Stomach smooth muscle (tissue), 2 donors: ENCODE measurements around the gene GRID1.

Experiments used
- H3K27ac ChIP-seq: one replicate; pipeline ENCODE4 v1.7.0; 2013; ENCODE audit warnings: mild to moderate bottlenecking, low read length, inconsistent platforms
- H3K27me3 ChIP-seq, 2 donors: one replicate each; pipeline ENCODE4 v1.7.0; 2013; ENCODE audit warnings: low read length in 2 of 2; ENCODE audit not compliant: insufficient read depth in 2 of 2, control insufficient read depth in 1 of 2
- H3K36me3 ChIP-seq, 2 donors: one replicate each; pipeline ENCODE4 v1.7.0; 2013; ENCODE audit warnings: low read length in 2 of 2; ENCODE audit not compliant: control insufficient read depth in 2 of 2, insufficient read depth in 2 of 2
- H3K4me1 ChIP-seq: one replicate; pipeline ENCODE4 v1.7.0; 2013; ENCODE audit warnings: low read length; ENCODE audit not compliant: control insufficient read depth, insufficient read depth
- H3K4me3 ChIP-seq, 2 donors: one replicate each; pipeline ENCODE4 v1.7.0; 2013; ENCODE audit warnings: low read length in 2 of 2
- H3K9ac ChIP-seq, 2 donors: one replicate each; pipeline ENCODE4 v1.7.0; 2013; ENCODE audit warnings: low read length in 2 of 2, mild to moderate bottlenecking in 1 of 2
- H3K9me3 ChIP-seq, 2 donors: one replicate each; pipeline ENCODE4 v1.7.0; 2013; ENCODE audit warnings: low read length in 2 of 2; ENCODE audit not compliant: control insufficient read depth in 2 of 2
- donor health status: healthy.
- donor health status: Pancreatic carcinoma.

GRID1 gene

DNA sequence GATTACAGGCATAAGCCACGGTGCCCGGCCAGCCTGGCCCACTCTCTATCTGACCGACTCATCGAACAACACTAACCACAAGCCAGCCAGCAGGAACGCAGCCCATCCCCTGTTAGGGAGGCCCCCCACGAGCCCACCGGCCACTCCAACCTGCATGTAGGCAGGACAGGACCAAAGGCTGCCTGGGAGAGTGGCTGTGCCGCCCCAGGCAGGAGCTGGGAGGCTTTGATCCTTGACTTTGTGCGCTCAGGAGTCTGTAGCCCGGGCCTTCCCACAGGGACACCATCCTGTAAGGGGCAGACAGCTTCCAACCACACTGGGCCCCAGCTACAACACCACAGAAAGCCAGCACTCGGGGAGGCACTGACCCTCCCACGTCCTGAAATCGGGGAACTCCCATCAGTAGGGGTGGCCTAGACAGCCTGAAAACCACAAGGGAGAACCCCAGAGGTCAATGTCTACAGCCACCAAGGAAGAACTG is 29.4 kb downstream of the GRID1 start:
- H3K36me3 ChIP-seq = no peaks in the 10 kb centered on the region
- no peak overlapping the region for H3K9ac ChIP-seq
- H3K27ac ChIP-seq = no peak overlapping the region
- H3K4me3 ChIP-seq = no peak overlapping the region
- H3K4me1 ChIP-seq = no peaks in the 10 kb centered on the region
- no peaks in the 10 kb centered on the region for H3K9me3 ChIP-seq
- no peaks in the 10 kb centered on the region for H3K27me3 ChIP-seq

DNA sequence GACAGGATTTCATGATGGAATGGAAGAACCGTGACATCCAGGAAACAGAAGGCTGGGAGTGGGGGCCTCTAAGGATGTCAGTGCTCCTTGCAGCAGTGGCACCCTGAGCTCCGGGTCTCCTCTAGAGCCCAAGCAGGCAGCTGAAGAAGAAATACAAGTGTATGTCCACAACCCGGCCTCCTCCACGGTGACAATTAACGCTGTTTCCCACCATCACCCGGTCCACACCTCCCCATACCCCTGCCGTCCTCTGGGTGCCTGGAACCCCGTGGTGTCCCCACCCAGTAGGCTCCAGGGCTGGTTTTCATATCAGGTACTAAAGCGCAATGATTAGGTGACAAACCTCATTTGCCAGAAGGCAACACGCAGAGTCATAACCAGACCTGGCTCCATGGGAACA is 30.3 kb downstream of the GRID1 start:
- H3K27ac ChIP-seq = no peak overlapping the region
- H3K4me1 ChIP-seq = no peaks in the 10 kb centered on the region
- H3K27me3 ChIP-seq = no peaks in the 10 kb centered on the region
- H3K36me3 ChIP-seq = no peaks in the 10 kb centered on the region
- H3K9me3 ChIP-seq = no peaks in the 10 kb centered on the region
- no peak overlapping the region for H3K9ac ChIP-seq
- no peak overlapping the region for H3K4me3 ChIP-seq

DNA sequence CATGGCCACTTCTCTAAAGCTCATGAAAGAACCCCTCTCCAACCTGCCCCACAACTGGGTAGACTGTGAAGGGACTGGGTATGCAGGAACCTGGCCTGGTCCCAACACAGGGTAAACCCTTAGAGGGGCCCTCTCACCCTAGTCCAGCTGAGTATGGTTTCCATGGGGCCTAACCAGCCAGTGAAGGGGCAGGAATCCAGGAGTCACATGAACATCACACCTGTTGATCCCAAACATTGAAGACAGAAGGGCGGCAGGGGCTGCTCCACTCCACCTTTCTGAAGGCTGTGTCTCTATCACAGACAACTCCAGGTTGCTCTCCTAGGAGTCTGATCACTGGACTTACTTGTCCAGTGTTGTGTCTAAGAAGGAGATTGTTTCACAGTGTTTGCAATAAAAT is 30.8 kb downstream of the GRID1 start:
- H3K27ac ChIP-seq = no peak overlapping the region
- H3K36me3 ChIP-seq = no peaks in the 10 kb centered on the region
- H3K9me3 ChIP-seq = no peaks in the 10 kb centered on the region
- H3K4me1 ChIP-seq = no peaks in the 10 kb centered on the region
- H3K27me3 ChIP-seq = no peaks in the 10 kb centered on the region
- H3K4me3 ChIP-seq = no peak overlapping the region
- H3K9ac ChIP-seq = no peak overlapping the region

DNA sequence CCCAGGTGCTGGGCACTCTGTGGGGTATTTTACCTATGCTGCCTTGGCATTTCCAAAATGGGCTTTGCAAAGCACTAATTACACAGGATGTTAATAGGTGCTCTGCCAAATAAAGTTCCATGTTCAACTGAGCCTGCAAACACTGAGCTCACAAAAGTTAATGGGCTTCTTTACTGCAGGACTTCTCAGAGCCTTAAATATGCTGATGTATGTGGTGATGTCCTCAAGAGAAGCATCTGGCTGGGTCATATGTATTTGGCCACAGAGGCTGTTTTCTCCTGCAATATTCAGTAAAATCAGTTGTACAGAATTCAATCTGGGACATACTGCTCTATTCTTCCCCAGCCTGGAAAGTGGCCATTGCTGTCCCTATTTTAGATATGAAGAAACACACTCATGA is 31.3 kb downstream of the GRID1 start:
- no peak overlapping the region for H3K9ac ChIP-seq
- H3K27me3 ChIP-seq = no peaks in the 10 kb centered on the region
- no peak overlapping the region for H3K27ac ChIP-seq
- no peak overlapping the region for H3K4me3 ChIP-seq
- H3K4me1 ChIP-seq = no peaks in the 10 kb centered on the region
- no peaks in the 10 kb centered on the region for H3K36me3 ChIP-seq
- no peaks in the 10 kb centered on the region for H3K9me3 ChIP-seq

DNA sequence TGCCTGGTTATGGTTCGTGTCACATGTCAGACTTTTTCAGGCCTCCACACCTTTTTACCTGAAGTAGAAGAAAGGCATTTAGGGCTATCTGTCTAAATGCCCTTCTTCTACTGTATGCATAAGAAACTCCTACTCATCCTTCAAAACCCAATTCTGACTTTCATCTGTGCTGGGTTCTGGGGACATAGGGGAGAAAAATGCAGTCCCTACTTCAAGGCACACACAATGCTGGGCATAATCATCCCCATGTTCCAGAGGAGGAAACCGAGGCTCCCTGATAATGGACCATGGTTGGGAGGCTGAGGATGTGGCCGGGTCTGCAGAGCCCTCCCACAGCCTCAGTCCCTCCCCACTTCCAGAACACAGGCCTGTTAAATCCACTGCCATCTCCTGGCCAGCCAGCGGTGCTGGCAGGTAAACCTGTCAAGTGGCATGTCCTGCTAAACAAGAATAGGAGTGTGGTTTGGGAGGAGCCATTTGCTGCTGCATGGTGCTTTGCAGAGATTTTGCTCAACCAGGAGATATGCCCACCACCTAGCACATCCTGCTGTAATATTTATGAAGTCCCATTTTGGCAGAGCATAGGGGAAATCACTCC is 32.0 kb downstream of the GRID1 start:
- no peaks in the 10 kb centered on the region for H3K27me3 ChIP-seq
- H3K9ac ChIP-seq = no peak overlapping the region
- H3K36me3 ChIP-seq = no peaks in the 10 kb centered on the region
- no peak overlapping the region for H3K27ac ChIP-seq
- no peaks in the 10 kb centered on the region for H3K4me1 ChIP-seq
- no peaks in the 10 kb centered on the region for H3K9me3 ChIP-seq
- H3K4me3 ChIP-seq = no peak overlapping the region

DNA sequence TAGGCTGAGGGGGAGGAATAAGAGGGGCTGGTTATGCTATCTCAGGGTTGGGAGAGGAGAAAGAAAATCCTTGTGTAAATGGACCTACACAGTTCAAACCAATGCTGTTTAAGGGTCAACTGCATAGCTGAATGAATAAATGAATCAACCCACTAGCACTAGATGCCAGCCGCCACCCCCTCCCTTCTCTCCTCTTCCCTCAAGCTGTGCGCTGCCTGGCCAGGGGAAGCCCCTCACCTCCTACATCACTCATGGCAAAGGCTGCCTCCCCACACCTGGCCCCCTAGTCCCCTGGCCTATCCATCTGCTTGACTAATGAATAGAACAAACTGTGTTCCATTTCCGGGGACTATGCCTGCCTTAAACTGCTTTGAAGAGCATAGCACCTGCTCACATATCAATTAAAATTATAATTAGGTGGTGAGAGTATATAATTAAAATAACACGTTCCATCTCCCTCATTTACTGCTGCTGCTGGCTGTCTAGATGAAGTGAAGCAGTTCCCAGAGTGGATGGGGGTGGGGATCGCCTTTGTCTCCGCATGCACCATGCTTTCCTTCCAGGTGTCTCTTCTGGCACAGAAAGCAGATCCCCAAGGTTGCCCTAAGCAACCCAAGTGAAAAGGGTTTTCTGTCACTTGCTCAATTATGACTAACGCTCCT is 32.6 kb downstream of the GRID1 start:
- Histone ChIP-seq H3K36me3 (no peaks in the 10 kb centered on the region), H3K4me1 (no peaks in the 10 kb centered on the region), H3K27me3 (no peaks in the 10 kb centered on the region), H3K27ac (no peak overlapping the region), H3K4me3 (no peak overlapping the region), H3K9ac (no peak overlapping the region), H3K9me3 (no peaks in the 10 kb centered on the region)

DNA sequence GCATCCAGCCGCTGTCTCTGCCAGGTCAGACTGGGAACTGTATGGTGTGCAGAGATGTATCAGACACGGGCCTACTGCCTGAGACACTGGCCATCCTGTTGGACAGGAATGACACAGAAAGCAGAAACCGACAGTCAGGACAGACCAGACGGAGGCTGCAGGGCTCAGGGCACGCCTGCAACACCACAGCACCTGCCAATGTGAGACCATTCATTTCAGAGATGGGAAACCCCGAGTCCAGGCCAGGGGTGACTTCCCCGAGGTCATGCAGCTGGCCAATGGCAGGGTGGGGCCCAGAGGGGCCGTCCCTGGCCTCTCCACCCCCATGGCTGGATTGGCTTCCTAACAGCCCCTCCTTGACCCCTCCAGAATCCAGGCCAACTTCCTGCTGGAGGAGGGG is 34.7 kb downstream of the GRID1 start:
- Histone ChIP-seq H3K9ac (no peak overlapping the region), H3K9me3 (no peaks in the 10 kb centered on the region), H3K4me1 (no peaks in the 10 kb centered on the region), H3K27me3 (no peaks in the 10 kb centered on the region), H3K27ac (no peak overlapping the region), H3K36me3 (no peaks in the 10 kb centered on the region), H3K4me3 (no peak overlapping the region)

DNA sequence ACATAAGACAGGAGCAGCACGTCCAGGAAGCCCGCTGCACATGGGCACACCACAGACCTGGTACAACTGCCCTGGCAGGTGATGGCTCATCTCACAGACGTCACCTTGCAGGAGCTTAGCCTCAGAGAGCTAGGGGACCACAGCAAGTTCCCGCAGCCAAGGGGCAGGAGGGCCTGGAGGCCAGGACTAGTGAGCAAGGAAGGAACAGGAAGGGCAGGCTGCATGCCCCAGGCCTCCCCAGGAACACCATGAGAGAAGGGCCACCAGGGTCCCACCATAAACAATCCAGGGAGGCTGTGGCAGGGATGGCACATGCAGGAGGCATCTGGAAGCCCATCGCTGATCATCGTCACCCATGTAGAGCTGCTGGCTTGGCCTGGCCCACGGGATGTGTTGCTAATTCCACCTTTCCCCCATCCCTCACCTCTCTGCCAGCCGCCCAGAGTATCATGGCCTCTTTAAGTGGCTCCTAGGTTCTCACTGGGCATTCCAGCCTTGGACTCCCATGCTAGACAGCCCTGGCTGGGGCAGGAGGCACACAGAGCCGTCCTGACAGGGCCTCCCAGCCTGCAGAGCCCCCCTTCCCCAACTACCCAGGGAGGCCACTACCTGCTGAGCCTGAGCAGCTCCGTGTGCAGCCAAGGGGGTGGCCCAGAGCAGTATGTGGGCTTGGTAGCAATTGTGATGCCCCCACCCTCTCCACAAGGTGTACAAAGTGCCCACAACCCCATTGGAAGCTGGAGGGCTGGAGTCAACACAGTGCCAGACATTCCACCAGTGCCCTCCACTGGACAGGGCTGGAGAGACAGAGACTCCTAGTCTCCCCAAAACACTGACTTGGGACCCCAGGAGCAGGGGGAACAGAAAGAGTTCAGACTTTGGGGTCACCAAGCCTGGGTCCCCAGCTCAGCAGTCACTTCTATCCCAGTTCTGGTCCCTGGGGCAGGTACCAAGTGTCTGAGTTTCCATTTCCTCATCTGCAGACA is 35.5 kb downstream of the GRID1 start:
- H3K9me3 ChIP-seq = no peaks in the 10 kb centered on the region
- no peak overlapping the region for H3K27ac ChIP-seq
- H3K27me3 ChIP-seq = no peaks in the 10 kb centered on the region
- no peak overlapping the region for H3K9ac ChIP-seq
- H3K4me3 ChIP-seq = no peak overlapping the region
- no peaks in the 10 kb centered on the region for H3K36me3 ChIP-seq
- no peaks in the 10 kb centered on the region for H3K4me1 ChIP-seq

DNA sequence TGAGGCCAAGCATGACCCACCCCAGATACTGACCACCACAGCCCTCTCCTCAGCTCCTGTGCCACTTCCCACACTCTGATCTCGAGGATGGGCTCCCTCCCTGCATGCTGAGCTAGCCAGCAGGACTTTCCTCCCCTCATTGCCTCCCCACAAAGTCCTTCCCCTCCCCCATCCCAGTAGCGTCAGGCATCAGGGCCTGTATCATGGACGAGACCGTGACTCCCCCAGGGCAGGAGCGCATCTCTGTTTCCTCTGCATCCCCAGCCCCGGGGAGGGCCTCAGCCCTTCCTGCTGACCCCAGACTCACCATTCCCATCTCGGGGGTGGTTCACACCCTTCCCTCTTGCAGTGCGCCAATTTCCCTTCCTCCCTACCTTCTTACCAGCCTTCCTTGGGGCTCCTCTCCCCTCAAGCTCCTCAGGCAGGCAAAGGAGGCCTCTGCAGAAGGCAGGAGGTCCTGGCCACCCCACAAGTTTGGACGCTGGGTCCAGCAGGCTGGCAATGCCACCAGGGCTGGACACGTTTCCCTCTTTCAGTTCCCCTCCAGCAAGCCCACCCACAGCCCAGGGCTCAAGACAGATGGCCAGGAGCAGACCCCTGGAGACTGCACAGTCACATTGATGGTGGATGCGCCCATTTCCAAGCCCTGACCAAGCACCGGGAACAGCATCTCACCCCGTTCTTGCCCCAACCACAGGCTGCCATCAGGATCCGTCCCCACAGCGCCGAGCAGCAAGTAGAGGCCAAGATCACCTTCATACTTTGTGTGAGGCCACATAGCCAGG is 36.5 kb downstream of the GRID1 start:
- Histone ChIP-seq H3K36me3 (no peaks in the 10 kb centered on the region), H3K9me3 (no peaks in the 10 kb centered on the region), H3K27me3 (no peaks in the 10 kb centered on the region), H3K4me3 (no peak overlapping the region), H3K4me1 (no peaks in the 10 kb centered on the region), H3K27ac (no peak overlapping the region), H3K9ac (no peak overlapping the region)

DNA sequence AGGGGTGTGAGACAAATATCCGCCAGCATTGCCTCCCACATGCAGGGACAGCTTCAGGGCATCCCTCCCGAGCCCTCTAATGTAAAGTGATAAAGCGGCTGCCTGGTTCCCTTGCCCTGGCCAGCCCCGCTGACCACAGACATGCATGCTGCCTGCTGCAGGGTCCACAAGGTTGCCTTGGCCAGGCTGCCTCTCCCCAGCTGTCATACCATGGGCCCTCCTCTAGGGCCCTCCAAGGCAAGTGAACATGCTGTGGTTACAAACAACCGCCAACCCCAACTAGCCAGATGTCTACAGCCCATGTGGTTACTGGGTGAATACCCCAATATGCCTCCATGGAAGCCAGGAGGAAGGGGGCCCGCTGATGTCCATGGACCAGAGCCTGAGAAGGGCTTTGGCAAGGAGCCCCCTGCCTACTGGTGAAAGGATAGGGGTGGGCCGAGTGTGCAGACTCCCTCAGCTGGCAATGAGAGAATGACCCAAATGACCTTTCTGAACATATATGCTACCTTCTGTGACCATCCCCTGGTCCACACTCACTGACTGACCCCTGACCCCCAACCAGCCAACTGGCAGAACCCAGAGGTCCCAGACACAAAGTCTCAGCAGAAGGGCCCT is 37.4 kb downstream of the GRID1 start:
- Histone ChIP-seq H3K36me3 (no peaks in the 10 kb centered on the region), H3K4me1 (no peaks in the 10 kb centered on the region), H3K9me3 (no peaks in the 10 kb centered on the region), H3K4me3 (no peak overlapping the region), H3K27ac (no peak overlapping the region), H3K9ac (no peak overlapping the region), H3K27me3 (no peaks in the 10 kb centered on the region)
